EL (cell line): Measurements from ENCODE around the gene CSAD.
"Not testable (repeated sequence)": the region's sequence is repeated elsewhere in the genome, so short reads cannot be mapped to it uniquely, and the experiment has no call there.

Source experiments
- DNase-seq: peaks from one replicate; pipeline ENCODE4 v3.0.0-alpha.2; 2016

CSAD gene

GRCh38 chr12:53217931-53218307 lies 37.2 kb upstream of the CSAD start:
- DNase-seq, result no peak

GRCh38 chr12:53217051-53217930 lies 36.6 kb upstream of the CSAD start:
- peak; percentile 47 for DNase-seq

GRCh38 chr12:53215497-53215896 lies 34.8 kb upstream of the CSAD start:
- no peak for DNase-seq

- DNase-seq, result no peak
Observed at GRCh38 chr12:53214687-53215455, 34.1 kb upstream of the CSAD start.

- no peak for DNase-seq
Observed at GRCh38 chr12:53214221-53214620, 33.5 kb upstream of the CSAD start.

GRCh38 chr12:53213348-53213747 lies 32.6 kb upstream of the CSAD start:
- DNase-seq, result peak; percentile 74

- peak; percentile 53 for DNase-seq
Observed at GRCh38 chr12:53212931-53213330, 32.2 kb upstream of the CSAD start.

GRCh38 chr12:53211476-53212381 lies 31.0 kb upstream of the CSAD start:
- no peak for DNase-seq

- DNase-seq, result no peak
Observed at GRCh38 chr12:53210843-53211242, 30.1 kb upstream of the CSAD start.

- DNase-seq, result no peak
Observed at GRCh38 chr12:53208877-53209463, 28.2 kb upstream of the CSAD start.

- DNase-seq, result no peak
Observed at GRCh38 chr12:53208435-53208834, 27.7 kb upstream of the CSAD start.

- no peak for DNase-seq
Observed at GRCh38 chr12:53207042-53207441, 26.3 kb upstream of the CSAD start, which contains the start of gene ITGB7. Gene ITGB7, minus strand, starts transcription at chr12:53207251. Its CDS starts 6,808 bp downstream, at chr12:53200443.

GRCh38 chr12:53205747-53206419 lies 25.2 kb upstream of the CSAD start:
- DNase-seq, result peak; percentile 86

- DNase-seq, result no peak
Observed at GRCh38 chr12:53204351-53204750, 23.6 kb upstream of the CSAD start.

GRCh38 chr12:53202316-53202715 lies 21.6 kb upstream of the CSAD start:
- DNase-seq, result not testable (repeated sequence)

- DNase-seq, result no peak
Observed at GRCh38 chr12:53201639-53202038, 20.9 kb upstream of the CSAD start.

GRCh38 chr12:53201177-53201541 lies 20.4 kb upstream of the CSAD start:
- no peak for DNase-seq

GRCh38 chr12:53200458-53201176 lies 19.9 kb upstream of the CSAD start:
- DNase-seq, result no peak

- DNase-seq, result no peak
Observed at GRCh38 chr12:53200107-53200457, 19.4 kb upstream of the CSAD start.

- DNase-seq, result no peak
Observed at GRCh38 chr12:53199700-53200099, 19.0 kb upstream of the CSAD start.

GRCh38 chr12:53198486-53199110 lies 17.9 kb upstream of the CSAD start:
- DNase-seq, result no peak
